Astrocyte of the spinal cord (primary cell): Measurements from ENCODE around the gene WDR27.

ENCODE experiments used
- DNase-seq: peaks from one replicate; pipeline ENCODE4 v3.0.0; 2011; ENCODE audit warnings: low read depth, low spot score
- H3K4me3 ChIP-seq: 2 replicates; pipeline ENCODE4 v1.5.1; 2011; ENCODE audit warnings: low read depth, mild to moderate bottlenecking, low read length, moderate library complexity
- CTCF ChIP-seq: IDR thresholded peaks from 2 replicates; pipeline ENCODE4 v1.5.1; 2012; ENCODE audit warnings: low read depth, mild to moderate bottlenecking, low read length, inconsistent platforms
- in situ Hi-C: cut with HindIII; loops from 2 replicates; pipeline ENCODE4 v1.10.0; 2017; ENCODE audit warnings: low sequenced_read_pairs

Gene WDR27

DNA sequence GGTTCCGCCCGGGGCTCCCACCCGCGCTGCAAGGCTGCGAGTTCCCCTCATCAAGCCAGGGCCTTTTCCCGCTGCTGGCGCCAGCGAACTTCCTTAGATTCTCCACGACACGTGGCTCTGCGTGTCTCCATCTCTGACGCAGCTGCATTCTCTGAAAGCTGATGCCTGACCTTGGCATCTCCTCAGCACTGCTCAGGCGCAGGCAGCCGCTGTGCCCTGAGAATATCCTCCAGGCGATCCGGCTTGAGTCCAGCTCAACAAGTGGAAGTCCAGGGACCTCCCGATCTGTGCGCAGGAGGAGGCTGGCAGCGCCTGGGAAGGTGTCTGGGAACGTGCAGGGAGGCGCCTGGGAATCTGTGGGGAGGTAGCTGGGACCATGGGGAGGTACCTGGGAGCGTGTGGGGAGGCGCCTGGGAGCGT, 277.0 kb downstream of the WDR27 start:
- TF ChIP-seq CTCF: no peak
- in situ Hi-C loops: no loop called here
- peak overlapping the region; percentile 12 for H3K4me3 ChIP-seq
- peak; percentile 45 for DNase-seq

GRCh38 chr6:169424149-169424804, 277.6 kb downstream of the WDR27 start:
- in situ Hi-C loops: no loop called here
- no peak overlapping the region for H3K4me3 ChIP-seq
- no peak for DNase-seq
- no peak for TF ChIP-seq CTCF

- no peak for DNase-seq
- H3K4me3 ChIP-seq: no peak overlapping the region
- in situ Hi-C loops: no loop called here
- no peak for TF ChIP-seq CTCF
These were observed 280.1 kb downstream of the WDR27 start for GRCh38 chr6:169421586-169422264.

GRCh38 chr6:169420912-169421543, 280.8 kb downstream of the WDR27 start:
- in situ Hi-C loops: no loop called here
- peak; percentile 46 for DNase-seq
- no peak overlapping the region for H3K4me3 ChIP-seq
- TF ChIP-seq CTCF: peak; percentile 56

GRCh38 chr6:169417101-169417500, 284.7 kb downstream of the WDR27 start:
- in situ Hi-C loops: no loop called here
- DNase-seq: no peak
- H3K4me3 ChIP-seq: no peak overlapping the region
- no peak for TF ChIP-seq CTCF

DNA sequence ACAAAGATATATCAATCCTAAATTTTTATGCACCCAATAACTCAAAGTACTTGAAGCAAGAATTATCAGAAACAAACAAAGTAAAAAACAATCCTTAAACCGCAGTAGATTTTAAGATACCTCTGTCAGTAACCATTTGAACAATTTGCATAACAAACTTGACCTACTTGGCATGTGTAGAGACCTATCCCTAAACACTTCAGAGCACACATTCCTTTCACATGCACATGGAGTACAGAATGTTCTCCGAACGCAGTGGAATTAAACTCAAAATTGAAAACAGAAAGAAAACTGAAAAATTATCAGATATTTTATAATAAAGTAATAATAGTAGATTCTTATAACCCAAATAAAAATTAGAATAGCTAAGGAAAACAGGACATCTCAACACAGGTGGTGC, 285.6 kb downstream of the WDR27 start:
- TF ChIP-seq CTCF: no peak
- no peak overlapping the region for H3K4me3 ChIP-seq
- in situ Hi-C loops: no loop called here
- DNase-seq: no peak
